ENCODE measurements around the gene RTN3.
"Not testable (repeated sequence)": the region's sequence is repeated elsewhere in the genome, so short reads cannot be mapped to it uniquely, and the experiment has no call there.

Gene RTN3

DNA sequence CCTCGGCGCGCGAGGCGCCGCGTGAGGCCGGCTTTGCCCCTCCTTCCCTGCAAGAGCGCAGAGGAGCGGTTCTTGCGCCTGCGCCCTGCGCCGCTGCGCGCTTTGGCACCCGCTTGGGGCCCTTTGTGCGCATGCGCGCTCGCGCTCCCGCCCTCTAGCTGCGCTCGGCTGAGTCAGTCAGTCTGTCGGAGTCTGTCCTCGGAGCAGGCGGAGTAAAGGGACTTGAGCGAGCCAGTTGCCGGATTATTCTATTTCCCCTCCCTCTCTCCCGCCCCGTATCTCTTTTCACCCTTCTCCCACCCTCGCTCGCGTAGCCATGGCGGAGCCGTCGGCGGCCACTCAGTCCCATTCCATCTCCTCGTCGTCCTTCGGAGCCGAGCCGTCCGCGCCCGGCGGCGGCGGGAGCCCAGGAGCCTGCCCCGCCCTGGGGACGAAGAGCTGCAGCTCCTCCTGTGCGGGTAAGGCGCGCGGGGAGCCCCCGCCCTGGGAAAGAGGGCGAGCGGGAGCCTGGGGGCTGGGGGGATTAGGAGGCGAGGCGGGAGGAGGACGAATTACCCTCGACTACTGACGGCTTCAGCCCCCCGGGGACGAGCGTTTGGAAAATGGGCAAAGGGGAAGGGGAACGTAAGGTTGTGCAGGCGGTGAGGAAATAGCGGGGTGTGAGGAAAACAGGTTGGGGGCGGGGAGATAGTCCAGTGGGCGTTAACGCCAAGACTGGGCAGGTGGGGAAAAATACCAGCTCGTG, at the start of gene RTN3:
RTN3 (plus strand) TSS at position 180 of the 745 bp plus-strand sequence; CDS start at position 317, 137 bp downstream.
- DNase-seq = peak; percentile 99

GRCh38 chr11:63635762-63636465, 45.4 kb upstream of the RTN3 start:
- DNase-seq = peak; percentile 70

GRCh38 chr11:63638436-63638835, 42.9 kb upstream of the RTN3 start:
- not testable (repeated sequence) for DNase-seq

GRCh38 chr11:63639199-63639832, 42.0 kb upstream of the RTN3 start:
- no peak for DNase-seq

DNA sequence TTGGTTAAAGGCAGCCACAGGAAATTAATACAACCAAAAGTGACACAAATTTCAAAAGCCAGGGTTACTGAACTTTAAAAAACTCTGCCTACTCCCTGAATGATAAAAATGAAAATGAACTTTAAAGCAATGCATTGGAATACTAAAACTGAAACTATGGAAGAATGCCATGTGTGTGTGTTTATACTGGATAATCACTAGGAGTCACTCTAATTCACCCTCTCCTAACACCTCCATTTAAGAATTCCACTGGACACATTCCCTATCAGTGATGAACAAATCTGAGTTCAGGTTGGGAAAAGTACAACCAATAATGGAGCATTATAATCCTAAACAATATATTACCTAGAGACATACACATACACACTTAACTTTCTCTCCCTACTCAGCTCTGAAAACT, 39.6 kb upstream of the RTN3 start:
- DNase-seq = no peak

DNA sequence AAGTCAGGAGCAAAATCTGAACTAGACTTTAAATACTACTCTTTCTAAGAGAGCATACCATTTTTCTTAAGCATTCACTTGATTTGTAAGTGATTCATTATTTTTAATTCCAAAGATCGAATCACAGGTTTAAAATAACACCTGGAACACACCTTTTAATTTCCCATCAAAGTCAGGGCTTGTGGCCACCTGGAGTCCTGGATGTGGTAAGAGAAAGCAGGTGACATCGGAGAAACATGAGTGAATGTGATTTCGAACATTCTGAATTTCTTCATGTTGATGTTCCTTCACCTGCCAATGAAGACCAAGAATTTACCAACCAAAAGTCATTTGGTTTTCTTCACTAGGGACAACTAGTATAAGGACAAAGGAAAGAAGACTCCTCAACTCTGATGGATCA, 38.1 kb upstream of the RTN3 start:
- DNase-seq = no peak

- no peak for DNase-seq
Observed at GRCh38 chr11:63652671-63653070, 28.6 kb upstream of the RTN3 start.

GRCh38 chr11:63660972-63661371, 20.3 kb upstream of the RTN3 start:
- DNase-seq = no peak

DNA sequence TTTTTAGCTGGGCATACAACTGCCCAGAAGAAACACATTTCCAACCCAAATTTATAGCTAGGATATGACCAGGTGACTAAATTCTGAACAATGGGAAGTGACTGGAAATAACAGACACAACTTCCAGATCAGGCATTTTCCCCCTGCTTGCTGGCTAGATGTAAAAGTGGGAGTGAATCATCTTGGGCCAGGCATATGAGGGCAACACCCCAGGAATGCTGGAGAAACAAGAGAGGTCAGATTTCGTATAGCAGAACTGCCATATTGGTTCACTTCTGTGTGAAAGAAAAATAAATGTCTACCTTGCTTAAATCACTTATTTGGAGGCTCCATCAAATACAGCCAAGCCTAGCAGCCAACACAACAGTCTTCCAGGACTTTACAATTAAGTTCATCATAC, 17.5 kb upstream of the RTN3 start:
- no peak for DNase-seq

- DNase-seq = no peak
Observed at GRCh38 chr11:63666874-63667273, 14.4 kb upstream of the RTN3 start.

DNA sequence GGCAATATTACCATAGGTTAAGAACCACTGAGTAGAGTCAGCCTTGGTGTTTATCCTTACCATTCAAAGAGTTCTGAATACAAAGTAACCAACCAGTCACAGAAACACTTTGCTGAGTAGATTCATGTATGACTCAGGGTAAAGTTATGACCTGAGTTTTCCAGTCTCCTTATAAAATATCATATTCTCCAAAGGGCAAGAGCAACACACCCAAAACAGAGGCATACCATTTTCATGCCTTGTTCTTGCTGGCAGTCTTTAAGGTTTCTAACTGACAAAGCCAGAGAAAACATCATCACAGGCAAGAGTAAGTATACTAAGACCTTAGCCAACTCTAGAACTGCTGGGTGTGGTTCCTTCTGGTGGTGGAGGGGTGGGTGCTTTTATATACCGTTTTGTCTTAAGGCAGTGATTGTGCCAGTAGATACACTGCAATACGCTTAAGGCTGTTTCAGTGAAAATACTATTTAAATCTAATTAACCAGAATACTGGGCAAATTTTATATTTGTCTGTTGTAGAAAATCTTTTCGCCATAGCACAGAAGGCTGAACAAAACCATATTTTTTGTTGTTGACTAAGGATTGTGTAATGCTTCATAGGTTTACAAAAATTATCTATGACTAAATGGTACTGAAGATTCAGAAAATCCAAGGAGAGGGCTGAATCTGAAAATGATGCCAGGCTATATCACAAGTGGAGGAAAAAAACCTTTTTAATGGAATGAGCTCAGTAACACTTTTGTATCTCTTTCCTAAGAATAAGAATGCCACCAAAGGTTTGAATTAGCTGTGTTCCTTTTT, 13.1 kb upstream of the RTN3 start:
- peak; percentile 24 for DNase-seq

- no peak for DNase-seq
Observed at GRCh38 chr11:63670096-63670432, 11.2 kb upstream of the RTN3 start.

- peak; percentile 29 for DNase-seq
Observed at GRCh38 chr11:63670433-63671321, 10.6 kb upstream of the RTN3 start.

- DNase-seq = peak; percentile 93
Observed at GRCh38 chr11:63671322-63672155, 9.8 kb upstream of the RTN3 start, which contains the start of gene ATL3. Gene ATL3, minus strand, starts transcription at chr11:63671376. Its CDS starts 41 bp downstream, at chr11:63671335.

- DNase-seq = no peak
Observed at GRCh38 chr11:63672156-63672463, 9.2 kb upstream of the RTN3 start.

- no peak for DNase-seq
Observed at GRCh38 chr11:63672936-63673539, 8.3 kb upstream of the RTN3 start.

DNA sequence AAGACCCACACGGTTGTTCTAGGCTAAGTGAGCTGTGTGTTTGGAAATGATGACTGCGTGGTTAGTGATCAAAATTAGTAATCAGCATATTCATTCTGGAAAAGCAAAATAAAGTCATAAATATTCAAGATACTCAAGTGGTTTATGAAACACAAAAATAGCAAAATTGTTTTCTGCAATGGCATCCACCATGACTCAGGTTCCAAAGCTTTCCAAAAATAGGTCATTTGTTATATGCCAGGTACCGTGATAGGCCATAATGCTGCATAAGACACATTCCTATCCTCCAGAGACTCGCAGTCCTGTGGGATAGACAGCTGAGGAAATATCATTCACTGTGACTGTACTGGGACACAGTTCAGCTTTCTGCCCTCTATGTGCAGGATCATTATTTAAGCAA, 7.7 kb upstream of the RTN3 start:
- no peak for DNase-seq

DNA sequence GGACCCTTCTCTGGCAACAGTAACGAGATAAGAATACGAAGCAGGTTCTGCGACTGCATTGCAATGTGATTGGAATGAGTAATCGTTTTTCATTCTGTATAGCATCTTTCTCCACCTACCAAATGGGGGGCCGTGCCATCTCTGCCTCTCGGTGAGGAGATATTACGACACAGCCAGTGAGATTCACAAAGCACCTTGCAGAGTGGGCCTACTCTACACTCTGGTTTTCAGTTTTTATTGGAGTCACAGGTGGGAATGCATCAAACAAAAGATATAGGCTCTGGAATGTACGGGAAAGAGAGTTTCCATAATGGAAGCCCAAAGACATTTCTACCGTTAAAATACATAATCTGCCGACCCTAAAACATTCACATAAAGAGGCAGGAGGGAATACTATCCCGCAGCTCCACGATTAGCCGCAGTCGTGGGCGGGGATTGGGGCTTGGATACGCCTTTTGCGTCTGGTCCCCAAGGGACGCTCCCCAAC, 423 bp upstream of the RTN3 start:
- DNase-seq = peak; percentile 54

- DNase-seq = no peak
Observed at GRCh38 chr11:63682066-63683021, 1.0 kb downstream of the RTN3 start.

All from activated CD4-positive, alpha-beta T cell treated with anti-CD3 and anti-CD28 coated beads, Interleukin-2, amount 50 U/mL, for 16 hours (primary cell).